Measurements from ENCODE around the gene DSC3.

Gene DSC3

GRCh38 chr18:31042406-31043181, at the start of gene DSC3:
Gene DSC3 (minus strand): TSS chr18:31042742. CDS start chr18:31042660, 82 bp downstream.
- TF ChIP-seq CTCF (IDR thresholded peaks at IDR 0.05; ENCODE audit: low read length, missing control alignments) = no peak
- peak within 1 kb of the TSS; percentile 65 for H3K4me3 ChIP-seq (replicated peaks; ENCODE audit: low read depth, low read length)
- DNase-seq (ENCODE audit: low read depth) = peak; percentile 83

- no peak for DNase-seq (ENCODE audit: low read depth)
- H3K4me3 ChIP-seq (replicated peaks; ENCODE audit: low read depth, low read length) = no peak overlapping the region
- TF ChIP-seq CTCF (IDR thresholded peaks at IDR 0.05; ENCODE audit: low read length, missing control alignments) = no peak
These were observed 48.8 kb upstream of the DSC3 start for GRCh38 chr18:31091350-31091749.

GRCh38 chr18:31088532-31088931, 46.0 kb upstream of the DSC3 start:
- no peak overlapping the region for H3K4me3 ChIP-seq (replicated peaks; ENCODE audit: low read depth, low read length)
- DNase-seq (ENCODE audit: low read depth) = no peak
- TF ChIP-seq CTCF (IDR thresholded peaks at IDR 0.05; ENCODE audit: low read length, missing control alignments) = no peak

GRCh38 chr18:31079973-31080372, 37.4 kb upstream of the DSC3 start:
- no peak for DNase-seq (ENCODE audit: low read depth)
- no peak for TF ChIP-seq CTCF (IDR thresholded peaks at IDR 0.05; ENCODE audit: low read length, missing control alignments)
- no peak overlapping the region for H3K4me3 ChIP-seq (replicated peaks; ENCODE audit: low read depth, low read length)

GRCh38 chr18:31077878-31078277, 35.3 kb upstream of the DSC3 start:
- no peak overlapping the region for H3K4me3 ChIP-seq (replicated peaks; ENCODE audit: low read depth, low read length)
- no peak for TF ChIP-seq CTCF (IDR thresholded peaks at IDR 0.05; ENCODE audit: low read length, missing control alignments)
- DNase-seq (ENCODE audit: low read depth) = no peak

- no peak overlapping the region for H3K4me3 ChIP-seq (replicated peaks; ENCODE audit: low read depth, low read length)
- TF ChIP-seq CTCF (IDR thresholded peaks at IDR 0.05; ENCODE audit: low read length, missing control alignments) = no peak
- DNase-seq (ENCODE audit: low read depth) = no peak
These were observed 29.6 kb upstream of the DSC3 start for GRCh38 chr18:31072175-31072574.

- DNase-seq (ENCODE audit: low read depth) = peak; percentile 13
- no peak overlapping the region for H3K4me3 ChIP-seq (replicated peaks; ENCODE audit: low read depth, low read length)
- TF ChIP-seq CTCF (IDR thresholded peaks at IDR 0.05; ENCODE audit: low read length, missing control alignments) = no peak
These were observed 27.7 kb upstream of the DSC3 start for GRCh38 chr18:31070206-31070605.

Measured in fibroblast of pulmonary artery (primary cell).